ENCODE measurements around the gene PARD6B. TPM values are rescaled to one million over a fixed set of nuclear protein-coding genes. Genes with fewer than 3 reads are reported as not detected.
"Not testable (repeated sequence)": the region's sequence is repeated elsewhere in the genome, so short reads cannot be mapped to it uniquely, and the experiment has no call there.

Gene PARD6B
- total and polyA plus RNA-seq, 2 experiments from 2014 or later = 14.6 to 41.0 TPM

- Histone ChIP-seq H3K9me3 (ENCODE audit: low read depth) (no peaks in the 10 kb centered on the region), H2AFZ (no peak overlapping the region), H3K4me3 (no peak overlapping the region), H3K4me2 (no peak overlapping the region), H3K36me3 (replicated peaks; ENCODE audit: insufficient read depth, low read depth) (no peaks in the 10 kb centered on the region), H3K27me3 (no peaks in the 10 kb centered on the region), H4K20me1 (ENCODE audit: insufficient read depth, poor library complexity, severe bottlenecking) (no peaks in the 10 kb centered on the region), H3K4me1 (ENCODE audit: insufficient read depth) (peaks cover 9% of the 10 kb centered on the region), H3K9me2 (replicated peaks; ENCODE audit: insufficient read depth) (no peaks in the 10 kb centered on the region), H3K27ac (no peak overlapping the region), H3K79me2 (no peaks in the 10 kb centered on the region)
- DNase-seq (ENCODE audit: low spot score) = peak; percentile 59
- TF ChIP-seq EZH2 (IDR thresholded peaks at IDR 0.05; ENCODE audit: borderline replicate concordance) = no peak
- no peak for TF ChIP-seq EZH2phosphoT487 (IDR thresholded peaks at IDR 0.05; ENCODE audit: low read depth, severe bottlenecking, unreplicated experiment)
- peak; percentile 49 for TF ChIP-seq CTCF (IDR thresholded peaks at IDR 0.05; ENCODE audit: poor library complexity)
- WGBS (ENCODE audit: low lambda C conversion rate, missing lambda C conversion rate) = 50% methylated on average over 7 of the region's 7 CpGs
Measured at GRCh38 chr20:50713657-50714101, 17.7 kb upstream of the PARD6B start.

GRCh38 chr20:50714426-50714825 is 17.0 kb upstream of the PARD6B start:
- H3K4me3 ChIP-seq; H3K4me1 ChIP-seq (ENCODE audit: insufficient read depth); H3K79me2 ChIP-seq; H3K9me2 ChIP-seq (replicated peaks; ENCODE audit: insufficient read depth); H3K4me2 ChIP-seq; H2AFZ ChIP-seq; H3K27ac ChIP-seq; H4K20me1 ChIP-seq (ENCODE audit: insufficient read depth, poor library complexity, severe bottlenecking); H3K9me3 ChIP-seq (ENCODE audit: low read depth); DNase-seq (ENCODE audit: low spot score); H3K36me3 ChIP-seq (replicated peaks; ENCODE audit: insufficient read depth, low read depth); H3K27me3 ChIP-seq: not testable (repeated sequence)
- 95% methylated on average over 12 of the region's 12 CpGs for WGBS (ENCODE audit: low lambda C conversion rate, missing lambda C conversion rate)

GRCh38 chr20:50715694-50716093 is 15.7 kb upstream of the PARD6B start:
- DNase-seq (ENCODE audit: low spot score) = no peak
- H3K27me3 ChIP-seq = no peaks in the 10 kb centered on the region
- H3K27ac ChIP-seq = no peak overlapping the region
- no peaks in the 10 kb centered on the region for H3K9me3 ChIP-seq (ENCODE audit: low read depth)
- no peaks in the 10 kb centered on the region for H3K9me2 ChIP-seq (replicated peaks; ENCODE audit: insufficient read depth)
- no peak overlapping the region for H3K4me3 ChIP-seq
- WGBS (ENCODE audit: low lambda C conversion rate, missing lambda C conversion rate) = 89% methylated on average over 3 of the region's 3 CpGs
- H3K4me1 ChIP-seq (ENCODE audit: insufficient read depth) = peaks cover 3% of the 10 kb centered on the region
- no peak overlapping the region for H3K4me2 ChIP-seq
- no peaks in the 10 kb centered on the region for H3K79me2 ChIP-seq
- no peak overlapping the region for H2AFZ ChIP-seq
- no peaks in the 10 kb centered on the region for H3K36me3 ChIP-seq (replicated peaks; ENCODE audit: insufficient read depth, low read depth)
- no peaks in the 10 kb centered on the region for H4K20me1 ChIP-seq (ENCODE audit: insufficient read depth, poor library complexity, severe bottlenecking)
- TF ChIP-seq CTCF (IDR thresholded peaks at IDR 0.05; ENCODE audit: poor library complexity) (no peak), EZH2phosphoT487 (IDR thresholded peaks at IDR 0.05; ENCODE audit: low read depth, severe bottlenecking, unreplicated experiment) (no peak)

- no peak for TF ChIP-seq EZH2 (IDR thresholded peaks at IDR 0.05; ENCODE audit: borderline replicate concordance)
- no peak for TF ChIP-seq EZH2phosphoT487 (IDR thresholded peaks at IDR 0.05; ENCODE audit: low read depth, severe bottlenecking, unreplicated experiment)
- TF ChIP-seq CTCF (IDR thresholded peaks at IDR 0.05; ENCODE audit: poor library complexity) = no peak
- no peak overlapping the region for H3K27ac ChIP-seq
- no peaks in the 10 kb centered on the region for H3K9me3 ChIP-seq (ENCODE audit: low read depth)
- no peak overlapping the region for H3K4me3 ChIP-seq
- no peaks in the 10 kb centered on the region for H3K9me2 ChIP-seq (replicated peaks; ENCODE audit: insufficient read depth)
- no peaks in the 10 kb centered on the region for H3K79me2 ChIP-seq
- no peaks in the 10 kb centered on the region for H3K27me3 ChIP-seq
- H3K4me2 ChIP-seq = no peak overlapping the region
- DNase-seq (ENCODE audit: low spot score) = no peak
- H2AFZ ChIP-seq = no peak overlapping the region
- no peaks in the 10 kb centered on the region for H4K20me1 ChIP-seq (ENCODE audit: insufficient read depth, poor library complexity, severe bottlenecking)
- 90% methylated on average over 1 of the region's 1 CpG for WGBS (ENCODE audit: low lambda C conversion rate, missing lambda C conversion rate)
- H3K36me3 ChIP-seq (replicated peaks; ENCODE audit: insufficient read depth, low read depth) = no peaks in the 10 kb centered on the region
- no peaks in the 10 kb centered on the region for H3K4me1 ChIP-seq (ENCODE audit: insufficient read depth)
Measured at GRCh38 chr20:50716518-50716917, 14.9 kb upstream of the PARD6B start.
